GM18526 (cell line): ENCODE measurements around the gene SKAP1.

ENCODE experiments used
- POLR2A ChIP-seq: IDR thresholded peaks from 3 replicates; pipeline ENCODE4 v1.6.1; 2011; ENCODE audit not compliant: insufficient read length; ENCODE audit errors: extremely low read depth

The SKAP1 gene

DNA sequence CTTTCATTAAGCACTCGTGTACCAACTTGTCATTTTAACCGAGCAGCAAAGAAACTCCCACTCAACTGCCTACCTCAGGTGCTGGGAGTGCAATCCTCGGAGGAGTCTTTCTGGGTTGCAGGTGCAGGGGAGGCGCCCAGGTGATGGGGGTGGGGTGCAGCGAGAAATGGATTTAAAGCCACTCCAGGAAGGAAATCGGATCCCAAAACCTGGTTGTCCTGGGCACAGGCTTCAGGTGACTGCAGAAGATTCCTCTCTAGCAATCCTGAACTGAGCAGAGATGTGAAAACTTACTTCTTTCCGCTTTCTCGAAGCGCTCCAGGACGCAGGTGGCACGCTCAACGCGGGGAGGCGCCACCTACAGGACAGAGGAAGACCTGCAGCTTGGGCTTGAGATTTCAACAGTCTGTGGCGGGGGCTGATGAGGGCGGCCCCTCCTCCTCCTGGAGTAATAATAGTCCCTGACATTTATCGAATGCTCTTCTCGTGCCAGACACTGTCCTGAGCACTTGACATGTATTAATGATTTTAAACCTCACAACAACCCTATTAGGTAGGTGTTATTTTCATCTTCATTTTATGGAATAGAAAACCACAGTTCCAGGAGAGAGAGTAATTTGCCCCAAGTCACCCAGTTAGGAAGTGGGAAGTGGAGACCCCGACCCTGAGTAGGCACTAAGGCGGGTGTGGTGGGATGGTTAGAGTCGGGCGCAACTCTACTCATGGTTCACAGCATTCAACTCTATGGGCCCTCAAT lies 27.2 kb upstream of the SKAP1 start:
- no peak for TF ChIP-seq POLR2A

DNA sequence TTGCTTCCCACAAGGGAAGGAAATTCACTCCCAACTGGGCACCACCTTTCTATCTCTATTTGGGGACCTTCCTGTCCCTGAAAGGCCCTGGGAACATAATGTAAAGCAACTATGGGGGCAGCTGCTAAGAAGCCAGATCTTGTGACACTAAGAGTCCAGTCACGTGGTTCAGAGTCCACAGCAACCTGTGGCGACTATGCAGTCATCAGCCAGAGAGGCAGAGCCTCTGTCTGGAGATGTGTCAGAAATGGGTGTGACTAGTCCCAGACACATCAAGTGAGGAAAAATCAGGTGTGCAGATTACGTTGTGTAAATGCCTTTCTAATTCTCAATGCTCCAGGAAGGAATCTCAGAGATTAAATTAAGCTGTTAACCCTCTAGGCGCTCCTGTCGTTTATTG lies 26.6 kb upstream of the SKAP1 start:
- no peak for TF ChIP-seq POLR2A

DNA sequence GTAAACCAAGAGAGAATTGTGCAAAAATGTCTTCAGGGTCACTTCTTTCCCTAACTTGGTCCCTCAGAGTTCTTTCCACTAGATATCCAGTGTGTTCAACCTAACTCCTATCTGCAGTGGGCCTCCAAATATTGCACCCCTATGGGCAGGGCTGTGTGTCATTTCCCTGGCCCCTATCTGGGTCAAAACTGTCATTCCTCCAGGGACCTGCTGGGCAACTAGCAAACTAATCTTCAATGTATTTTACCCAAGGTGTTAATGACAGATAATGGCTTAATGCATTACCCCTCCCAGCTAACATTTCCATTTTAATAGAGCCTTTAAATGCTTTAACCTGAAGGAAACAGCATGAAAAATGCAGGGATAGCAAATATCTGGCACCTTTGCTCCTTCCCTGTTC lies 25.8 kb upstream of the SKAP1 start:
- TF ChIP-seq POLR2A = no peak

DNA sequence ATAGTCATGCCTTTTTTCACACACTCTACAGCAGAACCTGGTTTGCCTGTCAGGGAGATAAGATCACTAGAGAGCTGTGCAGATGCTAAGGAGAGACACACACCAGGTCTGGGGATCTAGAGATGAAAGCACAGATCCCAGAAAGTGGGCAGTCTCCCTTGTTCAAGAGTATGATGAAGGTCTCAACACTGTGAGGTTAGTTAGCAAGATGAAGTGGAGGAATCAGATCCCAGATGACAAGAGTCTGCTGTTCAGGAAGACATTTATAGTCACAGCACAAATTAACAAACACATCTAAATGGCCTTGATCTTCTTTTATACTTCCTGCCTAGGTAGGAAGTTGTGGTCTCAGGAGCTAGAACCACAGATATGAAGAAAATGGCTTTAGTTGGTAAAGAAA lies 23.4 kb upstream of the SKAP1 start:
- no peak for TF ChIP-seq POLR2A

DNA sequence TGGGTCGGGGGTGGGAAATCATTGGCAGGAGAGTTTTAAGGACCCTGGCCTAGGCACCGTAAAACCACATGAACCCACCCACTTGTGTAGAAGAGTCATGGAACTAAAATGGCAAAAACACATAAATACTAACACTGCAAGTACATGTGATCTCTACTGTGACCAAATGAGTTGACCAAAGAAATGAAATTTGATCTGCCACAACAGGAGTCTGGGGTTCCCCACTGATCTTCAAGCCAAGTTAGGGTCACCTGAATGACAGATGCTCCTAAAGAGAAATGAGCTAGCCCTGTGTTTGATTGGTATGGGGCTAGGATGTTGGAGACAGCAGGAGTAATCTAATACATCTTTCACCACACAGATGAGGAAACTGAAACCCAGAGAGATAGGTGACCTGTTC lies 21.5 kb upstream of the SKAP1 start:
- TF ChIP-seq POLR2A = no peak

DNA sequence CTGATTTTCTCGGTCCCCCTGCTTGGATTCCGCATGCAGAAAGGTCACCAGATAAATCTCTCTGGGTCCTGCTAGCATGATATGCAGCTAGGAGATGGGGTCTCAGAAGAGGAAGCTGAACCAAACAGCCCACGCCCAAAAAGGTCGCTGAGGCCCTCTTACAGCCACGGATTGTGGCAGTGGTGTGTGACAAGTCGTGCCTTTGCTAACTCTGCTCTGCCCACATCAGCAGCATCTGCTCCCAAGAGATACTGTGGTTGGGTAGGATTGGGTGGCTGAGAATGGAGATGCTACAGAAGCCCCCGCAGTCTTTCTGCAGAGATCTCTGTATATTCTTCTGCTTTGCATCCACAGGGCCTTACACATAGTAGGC lies 15.2 kb upstream of the SKAP1 start:
- TF ChIP-seq POLR2A = no peak

DNA sequence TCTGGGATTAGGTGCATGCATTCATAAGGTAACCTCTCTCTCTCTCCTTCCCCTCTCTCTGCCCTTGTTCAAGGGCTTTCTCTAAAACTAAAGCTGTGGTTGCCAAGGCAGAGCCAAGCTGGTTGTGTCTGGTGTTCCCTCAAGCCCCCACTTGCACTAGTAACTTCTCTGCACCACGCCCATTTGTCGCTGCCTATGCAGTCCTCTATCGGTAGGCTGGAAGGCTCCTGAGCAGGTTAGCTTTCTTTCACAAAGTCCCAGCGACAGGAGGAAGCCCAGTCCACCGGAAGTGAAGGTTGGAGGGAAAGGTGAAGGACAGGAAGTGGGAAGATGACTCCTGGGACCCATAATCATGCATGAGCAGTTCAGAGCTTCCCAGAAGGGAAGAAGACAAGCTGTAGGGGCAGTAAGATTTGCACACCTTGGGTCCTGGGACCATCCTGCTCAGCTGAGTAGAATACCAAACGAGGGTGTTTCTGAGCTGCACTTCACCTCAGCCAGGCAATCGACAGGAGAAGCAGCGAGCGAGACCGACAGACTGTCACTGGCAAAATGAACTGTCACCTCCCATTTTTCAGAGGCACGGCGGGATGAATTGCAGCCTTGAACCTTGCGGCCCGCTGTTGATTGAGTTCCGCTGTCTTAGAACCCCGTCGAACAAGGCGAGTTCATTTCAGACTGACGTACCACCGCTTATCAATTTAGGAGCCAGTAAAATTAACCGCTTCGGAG lies 14.7 kb upstream of the SKAP1 start:
- TF ChIP-seq POLR2A = no peak

DNA sequence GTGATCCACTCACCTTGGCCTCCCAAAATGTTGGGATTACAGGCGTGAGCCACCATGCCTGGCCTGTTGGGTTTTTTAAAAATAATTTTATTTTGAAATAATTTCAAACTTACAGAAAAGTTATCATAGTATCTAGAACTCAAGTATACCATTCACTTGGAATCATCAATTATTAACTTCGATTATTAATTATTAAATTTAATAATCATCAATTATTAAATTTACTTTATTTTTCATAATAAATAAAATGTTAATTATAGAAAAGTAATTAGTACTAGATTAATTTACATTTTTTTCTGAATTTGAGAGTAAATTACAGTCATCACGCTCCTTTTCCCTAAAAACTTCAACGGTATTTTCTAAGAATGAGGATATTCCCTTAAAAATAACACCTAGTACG lies 13.7 kb upstream of the SKAP1 start:
- TF ChIP-seq POLR2A = no peak

DNA sequence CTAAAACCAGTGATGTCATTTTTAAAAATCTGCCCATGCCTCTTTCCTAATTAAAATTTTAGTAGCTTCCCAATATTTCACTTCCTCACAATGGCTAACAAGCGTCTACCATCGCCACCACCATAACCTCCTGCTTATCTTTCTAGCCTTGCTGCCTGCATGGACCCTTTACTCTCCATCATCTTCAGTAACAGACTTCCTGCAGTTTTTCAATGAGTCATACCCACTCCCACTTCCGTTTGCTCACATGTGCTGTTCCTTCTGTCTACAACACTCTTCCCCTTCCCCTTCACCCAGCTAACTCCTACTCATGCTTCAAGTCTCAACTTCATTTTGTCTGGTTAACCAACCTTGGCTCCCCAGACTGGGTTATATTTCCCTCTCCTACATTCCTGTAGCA lies 12.8 kb upstream of the SKAP1 start:
- no peak for TF ChIP-seq POLR2A

DNA sequence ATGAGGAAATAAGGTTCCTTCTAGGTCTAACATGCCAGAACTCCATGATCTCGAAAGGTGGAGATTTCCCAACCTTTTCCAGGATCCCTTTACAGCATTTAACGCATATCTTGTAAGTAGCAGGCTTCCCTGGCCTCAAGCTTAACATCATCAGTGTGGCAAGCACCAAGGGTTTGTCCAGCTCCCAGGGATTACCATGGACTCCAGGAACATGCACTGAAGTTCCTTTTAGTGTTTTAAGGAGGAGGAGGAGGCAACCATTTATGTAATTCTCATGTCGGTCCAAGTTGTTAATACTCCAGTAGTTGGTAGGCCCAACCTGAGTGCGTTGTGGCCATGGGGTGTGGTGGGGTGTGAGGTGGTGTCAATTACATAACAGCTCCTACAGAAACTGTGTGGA lies 11.8 kb upstream of the SKAP1 start:
- no peak for TF ChIP-seq POLR2A

DNA sequence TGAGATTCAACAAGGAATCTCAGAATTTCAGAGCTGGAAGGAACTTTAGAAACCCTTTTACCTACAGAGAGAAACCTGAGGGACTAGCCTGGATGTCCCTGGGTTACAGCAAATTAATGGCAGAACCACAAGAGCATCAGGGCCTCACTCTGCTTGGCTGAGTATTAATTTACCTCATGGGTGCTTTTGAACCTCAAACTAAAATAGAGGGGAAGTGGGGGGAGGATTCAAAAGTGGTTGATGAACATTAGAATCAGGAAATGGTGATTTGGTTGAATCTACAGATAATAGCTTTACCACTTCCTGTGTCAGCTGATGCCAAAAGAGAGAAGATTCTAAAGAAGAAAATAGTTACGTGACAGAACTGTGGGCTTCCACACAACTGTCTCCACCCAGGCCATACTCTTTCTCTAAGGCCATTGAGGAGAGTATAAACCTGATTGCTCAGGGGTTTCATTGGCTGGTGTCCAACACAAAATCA lies 11.3 kb upstream of the SKAP1 start:
- TF ChIP-seq POLR2A = no peak

DNA sequence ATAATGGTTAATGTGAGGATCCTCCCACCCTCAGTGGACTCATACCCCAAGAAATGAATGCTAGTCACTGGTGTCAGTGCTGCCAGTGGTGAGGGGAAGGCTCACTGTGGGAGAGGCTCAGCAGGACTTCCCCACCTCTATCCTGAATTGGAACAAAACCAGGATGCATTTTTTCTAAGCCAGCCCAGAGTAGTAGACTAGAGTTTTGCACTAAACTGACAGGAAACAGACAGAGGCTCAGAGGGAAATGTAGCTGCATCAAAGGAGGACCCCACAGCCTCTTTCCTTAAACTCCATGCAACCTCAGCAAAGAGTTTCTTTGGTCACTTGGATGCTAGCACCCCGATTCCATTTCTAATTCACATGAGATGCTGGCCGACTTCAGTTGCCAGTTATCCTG lies 10.7 kb upstream of the SKAP1 start:
- TF ChIP-seq POLR2A = no peak

DNA sequence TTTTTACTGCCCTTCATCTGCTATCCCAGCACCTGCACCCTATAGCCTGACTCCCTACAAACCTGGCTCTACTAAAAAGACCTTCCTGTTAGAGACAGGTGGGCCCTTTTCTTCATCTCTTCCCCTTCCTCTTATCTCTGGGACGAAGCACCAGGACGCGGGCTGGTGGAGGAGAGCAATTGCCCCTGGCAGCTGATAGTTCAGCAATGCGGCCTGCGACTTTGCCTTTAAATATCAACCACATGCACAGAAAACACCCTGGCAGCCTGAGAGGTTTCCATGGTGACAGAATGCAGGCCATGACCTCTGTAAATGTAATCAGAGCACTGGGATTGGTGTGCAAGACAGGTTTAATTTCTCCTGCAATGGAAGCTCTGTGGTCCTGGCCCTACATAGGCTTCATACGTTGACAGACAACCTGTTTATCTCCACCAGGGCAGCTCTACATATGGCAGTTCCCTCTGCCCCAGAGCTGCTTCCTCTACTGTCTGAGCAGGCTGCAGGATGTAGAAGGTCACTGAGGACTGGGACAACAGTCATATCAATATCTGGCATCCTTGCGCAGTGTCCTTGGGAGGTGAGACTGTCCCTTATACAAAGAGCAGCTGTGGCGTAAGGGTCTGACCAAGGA lies 10.0 kb upstream of the SKAP1 start:
- TF ChIP-seq POLR2A = peak; percentile 24

DNA sequence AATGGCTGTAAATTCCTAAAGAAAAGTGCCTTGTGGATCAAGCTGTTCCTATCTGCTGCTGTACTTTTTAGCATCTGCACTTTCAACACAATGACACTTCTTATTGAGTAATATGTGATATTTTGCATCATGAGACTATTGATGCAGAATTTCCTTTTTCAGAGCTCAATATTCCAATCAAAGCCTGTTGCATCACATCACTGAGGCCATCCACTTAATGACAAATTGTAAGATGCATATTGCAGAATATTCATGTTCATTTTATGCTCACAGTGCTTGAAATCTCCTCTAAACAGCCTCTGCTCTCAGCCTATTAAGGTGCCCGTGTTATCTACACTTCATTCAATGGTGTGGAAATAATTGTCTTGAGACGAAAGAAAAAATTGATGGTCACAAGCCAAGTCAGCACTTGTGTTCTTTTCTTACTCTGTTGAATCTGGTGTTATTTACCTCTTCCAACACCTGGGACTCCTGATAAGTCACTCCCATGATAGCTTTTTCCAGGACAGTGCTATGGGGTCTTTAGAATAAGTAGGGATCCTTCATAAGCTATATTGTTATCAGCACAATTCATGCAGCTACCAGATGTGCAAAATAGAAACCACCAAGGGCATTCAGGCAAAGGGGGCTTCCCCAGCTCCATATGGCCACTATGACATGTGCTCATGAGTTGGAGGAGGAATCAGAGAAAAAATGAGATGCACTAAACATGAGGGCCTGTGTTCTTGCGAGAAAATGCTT lies 9.3 kb upstream of the SKAP1 start:
- TF ChIP-seq POLR2A = no peak

DNA sequence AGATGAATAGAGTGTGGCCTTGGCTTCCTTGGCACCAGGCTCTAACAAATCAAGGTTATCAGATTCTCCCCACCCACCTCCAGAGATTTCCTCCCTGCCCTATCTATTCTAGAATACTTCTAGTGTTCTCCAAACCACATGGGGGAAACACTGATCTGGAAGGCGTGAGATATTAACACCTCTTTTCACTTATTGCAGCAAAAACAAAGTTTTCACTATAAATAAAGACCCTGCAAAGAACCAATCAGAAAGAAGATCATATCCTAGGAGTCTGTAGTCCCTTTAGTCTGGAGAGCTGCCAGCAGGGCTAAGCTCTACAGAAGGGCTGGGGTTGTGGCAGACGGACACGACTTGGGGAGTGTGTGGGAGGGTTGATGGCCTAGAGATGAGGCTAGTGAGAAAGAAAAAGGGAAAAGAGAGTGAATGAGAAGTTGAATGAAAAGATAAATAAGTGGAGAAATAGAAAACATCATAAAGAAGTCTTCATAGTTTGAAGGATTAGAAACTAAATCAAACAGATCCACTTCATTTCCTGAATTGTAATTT lies 8.6 kb upstream of the SKAP1 start:
- TF ChIP-seq POLR2A = no peak

DNA sequence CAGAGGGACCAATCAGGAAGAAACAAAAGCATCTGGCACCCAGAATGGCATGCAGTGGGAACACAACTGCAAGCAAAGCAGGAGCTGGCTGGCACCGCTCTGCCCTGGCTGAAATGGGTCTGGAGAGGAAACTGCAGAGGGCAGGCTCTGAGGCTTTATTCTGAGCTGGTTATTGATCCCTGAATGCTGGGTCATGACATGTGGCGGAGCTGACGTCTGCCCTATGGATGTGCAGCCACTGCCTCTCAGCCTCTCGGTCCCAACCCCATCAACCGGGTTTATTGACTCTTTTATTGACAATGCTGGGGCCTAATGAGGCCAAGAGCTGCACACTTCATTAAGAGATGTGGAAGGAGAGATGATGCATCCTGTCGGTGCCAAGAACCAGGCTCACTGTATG lies 3.9 kb upstream of the SKAP1 start:
- TF ChIP-seq POLR2A = no peak
